Upper lobe of left lung (tissue), 4 donors: ENCODE data around the gene DHRS1.

Experiments
- POLR2A ChIP-seq, 4 donors: fragments of 450-650 bp; IDR thresholded peaks; one replicate each; pipeline ENCODE4 v1.5.1; 2016 to 2017; ENCODE audit warnings: antibody characterized with exemption in 4 of 4, mild to moderate bottlenecking in 2 of 4
- POLR2AphosphoS5 ChIP-seq, 2 donors: sonication (generic); formaldehyde crosslinking; IDR thresholded peaks; one replicate each; pipeline ENCODE4 v1.5.1; 2017; ENCODE audit warnings: antibody characterized with exemption in 2 of 2
- TF ChIP-seq, protein P1 (sequence below), 6 experiments: fragments of 450-650 bp in 4 of 6; fragments of 200-600 bp in 2 of 6; sonication (generic) in 2 of 6; IDR thresholded peaks; one replicate each; pipeline ENCODE4 v1.5.1; 2016 to 2019; ENCODE audit warnings: antibody characterized with exemption in 6 of 6

DNA sequence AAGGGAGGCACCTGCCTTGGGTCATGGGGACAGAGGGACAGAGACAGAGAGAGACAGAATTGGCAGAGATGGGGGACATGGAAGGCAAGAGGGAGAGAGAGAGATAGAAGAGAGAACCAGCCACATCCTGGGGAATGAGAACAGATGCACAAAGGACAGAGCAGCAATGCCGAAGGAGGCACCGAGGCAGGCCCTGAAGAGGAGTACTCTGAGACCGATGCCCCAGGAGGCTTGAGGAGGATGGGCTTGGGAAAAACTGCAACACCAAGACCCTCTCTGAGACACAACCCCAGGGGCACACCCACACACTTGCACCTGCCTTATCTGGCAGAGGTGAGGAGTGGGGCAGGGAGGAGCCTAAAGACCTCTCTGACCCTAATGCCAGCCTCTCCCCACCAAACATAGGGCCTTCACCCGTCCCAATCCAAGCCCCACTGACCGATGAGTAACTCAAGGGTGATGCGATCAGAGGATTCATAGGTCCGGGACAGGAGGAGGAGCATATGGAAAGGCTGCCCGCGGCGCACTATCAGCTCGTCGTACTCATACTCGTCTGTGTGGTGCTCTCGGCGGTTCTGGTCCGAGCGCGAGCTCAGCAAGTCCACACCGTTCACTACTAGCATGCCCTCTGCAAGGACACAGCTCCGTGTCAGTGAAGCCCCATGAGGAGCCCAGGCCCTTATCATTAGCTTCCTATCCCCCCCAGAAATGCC is 38.2 kb downstream of the DHRS1 start:
- TF ChIP-seq, protein P1, sequence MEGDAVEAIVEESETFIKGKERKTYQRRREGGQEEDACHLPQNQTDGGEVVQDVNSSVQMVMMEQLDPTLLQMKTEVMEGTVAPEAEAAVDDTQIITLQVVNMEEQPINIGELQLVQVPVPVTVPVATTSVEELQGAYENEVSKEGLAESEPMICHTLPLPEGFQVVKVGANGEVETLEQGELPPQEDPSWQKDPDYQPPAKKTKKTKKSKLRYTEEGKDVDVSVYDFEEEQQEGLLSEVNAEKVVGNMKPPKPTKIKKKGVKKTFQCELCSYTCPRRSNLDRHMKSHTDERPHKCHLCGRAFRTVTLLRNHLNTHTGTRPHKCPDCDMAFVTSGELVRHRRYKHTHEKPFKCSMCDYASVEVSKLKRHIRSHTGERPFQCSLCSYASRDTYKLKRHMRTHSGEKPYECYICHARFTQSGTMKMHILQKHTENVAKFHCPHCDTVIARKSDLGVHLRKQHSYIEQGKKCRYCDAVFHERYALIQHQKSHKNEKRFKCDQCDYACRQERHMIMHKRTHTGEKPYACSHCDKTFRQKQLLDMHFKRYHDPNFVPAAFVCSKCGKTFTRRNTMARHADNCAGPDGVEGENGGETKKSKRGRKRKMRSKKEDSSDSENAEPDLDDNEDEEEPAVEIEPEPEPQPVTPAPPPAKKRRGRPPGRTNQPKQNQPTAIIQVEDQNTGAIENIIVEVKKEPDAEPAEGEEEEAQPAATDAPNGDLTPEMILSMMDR (IDR thresholded peaks at IDR 0.05), result no peak
- TF ChIP-seq POLR2A (IDR thresholded peaks at IDR 0.05), result no peak
- no peak for TF ChIP-seq POLR2AphosphoS5 (IDR thresholded peaks at IDR 0.05)
